Activated T-helper 2 cell treated with anti-CD3 and anti-CD28 coated beads, Interferon-gamma antibody, Interleukin-2, Interleukin-4, amounts not matched to agents 10 μg/mL and 5 μg/mL and 100 μg/mL, durations not matched to agents 14 hours and 24 hours and 36 hours (primary cell): Measurements from ENCODE around the gene CAMSAP3. TPM values are rescaled to one million over a fixed set of nuclear protein-coding genes. Genes with fewer than 3 reads are reported as not detected.

Source experiments
- DNase-seq: peaks from one replicate; pipeline ENCODE4 v3.0.0; 2021; ENCODE audit warnings: low spot score
- H3K27ac Mint-ChIP-seq: one replicate; pipeline ENCODE4 v1.8.0; 2021; ENCODE audit warnings: mixed read lengths
- H3K27me3 Mint-ChIP-seq: one replicate; pipeline ENCODE4 v1.8.0; 2021; ENCODE audit warnings: low read depth, mixed read lengths
- H3K36me3 Mint-ChIP-seq: one replicate; pipeline ENCODE4 v1.8.0; 2021; ENCODE audit warnings: low read depth, mixed read lengths
- H3K4me1 Mint-ChIP-seq: one replicate; pipeline ENCODE4 v1.8.0; 2021; ENCODE audit warnings: low read depth, mixed read lengths
- H3K4me3 Mint-ChIP-seq: one replicate; pipeline ENCODE4 v1.8.0; 2021; ENCODE audit warnings: low read depth, mild to moderate bottlenecking, moderate library complexity, mixed read lengths
- H3K9me3 Mint-ChIP-seq: one replicate; pipeline ENCODE4 v1.8.0; 2021; ENCODE audit warnings: mixed read lengths
- intact Hi-C: fragments of 100-400 bp; cut with micrococcal nuclease; formaldehyde crosslinking; loops from one replicate; pipeline ENCODE4 v1.15.1; 2023
- total RNA-seq: library from RNA; stranded (reverse); gene quantifications from 2 replicates; pipeline ENCODE4 v1.2.3, GENCODE V29; 2022

The CAMSAP3 gene
- total RNA-seq = 0.23 and 0.55 TPM in 2 replicates

- H3K9me3 Mint-ChIP-seq = no peaks in the 10 kb centered on the region
- peaks cover 30% of the 10 kb centered on the region for H3K27me3 Mint-ChIP-seq
- no peaks in the 10 kb centered on the region for H3K4me1 Mint-ChIP-seq
- DNase-seq = no peak
- intact Hi-C loops = no loop called here
- H3K36me3 Mint-ChIP-seq = no peaks in the 10 kb centered on the region
- no peak within 1 kb of the TSS for H3K27ac Mint-ChIP-seq
- peak within 1 kb of the TSS; percentile 45 for H3K4me3 Mint-ChIP-seq
These were observed at the start of gene CAMSAP3 for GRCh38 chr19:7595466-7596133. Gene CAMSAP3 (plus strand): TSS chr19:7595863. CDS start chr19:7596003, 140 bp downstream.

DNA sequence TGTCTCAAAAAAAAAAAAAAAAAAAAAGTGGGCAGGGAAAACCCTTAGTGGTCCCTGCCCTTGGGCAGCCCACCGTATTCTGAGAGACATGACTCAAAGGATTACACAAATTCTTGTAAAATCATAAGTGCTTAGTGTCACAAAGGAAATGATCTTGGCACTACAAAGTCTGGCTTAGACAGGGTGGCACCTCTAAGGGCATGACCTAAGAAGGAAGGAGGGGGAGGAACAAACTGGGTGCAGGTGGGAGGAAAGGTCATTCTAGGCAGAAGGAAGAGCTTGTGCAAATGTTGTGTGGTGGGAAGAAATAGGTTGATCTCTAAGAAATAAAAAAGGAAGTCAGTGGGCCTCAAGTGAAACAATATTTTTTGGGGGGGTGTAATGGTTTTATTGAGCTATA is 49.8 kb upstream of the CAMSAP3 start:
- peaks cover 13% of the 10 kb centered on the region for H3K4me1 Mint-ChIP-seq
- no peak for DNase-seq
- intact Hi-C loops = no loop called here
- no peaks in the 10 kb centered on the region for H3K9me3 Mint-ChIP-seq
- H3K4me3 Mint-ChIP-seq = peak overlapping the region; percentile 43
- H3K27ac Mint-ChIP-seq = peak overlapping the region; percentile 67
- no peaks in the 10 kb centered on the region for H3K27me3 Mint-ChIP-seq
- peaks cover 42% of the 10 kb centered on the region for H3K36me3 Mint-ChIP-seq

GRCh38 chr19:7547159-7547558 is 48.5 kb upstream of the CAMSAP3 start:
- Mint-ChIP-seq H3K27ac (no peak overlapping the region), H3K36me3 (peaks cover 42% of the 10 kb centered on the region), H3K4me3 (no peak overlapping the region), H3K27me3 (no peaks in the 10 kb centered on the region), H3K4me1 (peaks cover 13% of the 10 kb centered on the region), H3K9me3 (no peaks in the 10 kb centered on the region)
- intact Hi-C loops = no loop called here
- no peak for DNase-seq

DNA sequence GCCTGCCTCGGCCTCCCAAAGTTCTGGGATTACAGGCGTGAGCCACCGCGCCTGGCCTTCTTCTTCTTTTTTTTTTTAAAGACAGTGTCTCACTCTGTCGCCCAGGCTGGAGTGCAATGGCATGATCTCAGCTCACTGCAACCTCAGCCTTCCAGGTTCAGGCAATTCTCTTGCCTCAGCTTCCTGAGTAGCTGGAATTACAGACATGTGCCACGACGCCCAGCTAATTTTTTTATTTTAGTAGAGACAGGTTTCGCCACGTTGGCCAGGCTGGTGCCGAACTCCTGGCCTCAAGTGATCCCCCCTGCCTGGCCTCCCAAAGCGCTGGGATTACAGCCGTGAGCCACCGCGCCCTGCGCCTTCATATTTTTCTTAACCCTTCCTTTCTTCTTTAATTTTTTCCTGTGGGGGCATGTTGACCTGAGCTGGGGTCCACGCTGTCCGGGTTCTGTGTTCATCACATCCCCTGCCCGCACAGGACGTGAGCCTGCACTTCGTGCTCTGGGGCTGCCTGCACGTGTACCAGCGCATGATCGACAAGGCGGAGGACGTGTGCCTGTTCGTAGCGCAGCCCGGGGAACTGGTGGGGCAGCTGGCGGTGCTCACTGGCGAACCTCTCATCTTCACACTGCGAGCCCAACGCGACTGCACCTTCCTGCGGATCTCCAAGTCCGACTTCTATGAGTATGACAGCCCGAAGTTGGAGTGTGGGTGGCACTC is 46.1 kb upstream of the CAMSAP3 start:
- Mint-ChIP-seq H3K36me3 (peaks cover 46% of the 10 kb centered on the region), H3K27ac (no peak overlapping the region), H3K4me3 (no peak overlapping the region), H3K27me3 (no peaks in the 10 kb centered on the region), H3K4me1 (peaks cover 10% of the 10 kb centered on the region), H3K9me3 (no peaks in the 10 kb centered on the region)
- intact Hi-C loops = no loop called here
- no peak for DNase-seq

- no peaks in the 10 kb centered on the region for H3K9me3 Mint-ChIP-seq
- DNase-seq = no peak
- intact Hi-C loops = no loop called here
- peaks cover 47% of the 10 kb centered on the region for H3K36me3 Mint-ChIP-seq
- no peaks in the 10 kb centered on the region for H3K27me3 Mint-ChIP-seq
- H3K4me1 Mint-ChIP-seq = peaks cover 10% of the 10 kb centered on the region
- H3K4me3 Mint-ChIP-seq = no peak overlapping the region
- H3K27ac Mint-ChIP-seq = no peak overlapping the region
These were observed 45.4 kb upstream of the CAMSAP3 start for GRCh38 chr19:7550169-7550770.

DNA sequence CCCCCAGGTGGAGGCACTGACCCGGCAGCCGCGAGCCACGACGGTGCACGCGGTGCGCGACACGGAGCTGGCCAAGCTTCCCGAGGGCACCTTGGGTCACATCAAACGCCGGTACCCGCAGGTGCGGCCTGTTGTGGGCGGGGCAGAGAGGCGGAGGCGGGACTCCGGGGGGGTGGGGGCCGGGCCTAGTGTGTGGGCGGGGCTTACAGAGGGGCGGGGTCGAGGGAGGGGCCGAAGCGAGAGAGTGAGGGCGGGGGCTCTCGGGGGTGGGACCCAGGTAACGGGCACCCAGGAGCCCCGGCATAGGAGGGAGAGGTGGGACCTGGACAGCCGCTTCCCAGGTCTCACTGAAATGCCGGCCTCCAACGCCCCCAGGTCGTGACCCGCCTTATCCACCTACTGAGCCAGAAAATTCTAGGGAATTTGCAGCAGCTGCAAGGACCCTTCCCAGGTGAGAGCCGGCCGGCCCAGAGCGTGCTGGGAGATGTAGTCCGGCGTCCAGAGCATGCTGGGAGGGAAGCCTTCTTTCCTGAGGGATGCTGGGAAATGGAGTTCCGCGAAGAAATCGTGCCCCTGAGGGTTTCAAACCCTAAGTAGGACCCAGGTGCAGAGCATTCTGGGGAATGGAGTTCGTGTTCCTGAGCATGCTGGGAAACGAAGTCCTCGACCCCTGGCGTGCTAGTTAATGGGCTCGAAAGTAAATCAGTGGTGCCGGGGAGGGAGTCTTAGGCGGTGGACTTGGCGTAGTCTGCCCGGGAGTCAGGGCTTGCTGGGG is 44.5 kb upstream of the CAMSAP3 start:
- intact Hi-C loops = no loop called here
- H3K27me3 Mint-ChIP-seq = no peaks in the 10 kb centered on the region
- H3K4me3 Mint-ChIP-seq = no peak overlapping the region
- no peak for DNase-seq
- peaks cover 44% of the 10 kb centered on the region for H3K36me3 Mint-ChIP-seq
- H3K27ac Mint-ChIP-seq = no peak overlapping the region
- peaks cover 7% of the 10 kb centered on the region for H3K4me1 Mint-ChIP-seq
- no peaks in the 10 kb centered on the region for H3K9me3 Mint-ChIP-seq

DNA sequence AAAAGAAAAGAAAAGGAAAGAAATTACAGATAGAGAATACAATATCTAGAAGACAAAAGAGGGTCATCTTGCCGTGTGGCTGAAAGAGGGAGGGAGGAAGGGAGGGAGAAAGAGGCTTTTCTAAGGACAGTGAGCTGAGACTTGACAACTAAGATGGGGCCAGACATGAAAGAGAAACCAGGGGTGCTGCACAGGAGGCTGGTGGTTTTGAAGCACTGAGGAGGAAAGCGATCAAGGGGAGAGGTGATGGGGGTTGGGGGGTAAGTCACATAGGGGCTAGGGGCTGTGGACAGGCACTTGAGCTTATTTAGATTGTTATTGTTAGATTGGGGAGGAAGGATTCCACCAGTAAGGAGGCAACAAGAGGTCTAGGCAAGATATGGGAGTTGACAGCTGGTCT is 42.9 kb upstream of the CAMSAP3 start:
- Mint-ChIP-seq H3K27ac (no peak overlapping the region), H3K4me1 (peaks cover 3% of the 10 kb centered on the region), H3K36me3 (peaks cover 52% of the 10 kb centered on the region), H3K4me3 (no peak overlapping the region), H3K27me3 (no peaks in the 10 kb centered on the region), H3K9me3 (no peaks in the 10 kb centered on the region)
- no peak for DNase-seq
- intact Hi-C loops = no loop called here

DNA sequence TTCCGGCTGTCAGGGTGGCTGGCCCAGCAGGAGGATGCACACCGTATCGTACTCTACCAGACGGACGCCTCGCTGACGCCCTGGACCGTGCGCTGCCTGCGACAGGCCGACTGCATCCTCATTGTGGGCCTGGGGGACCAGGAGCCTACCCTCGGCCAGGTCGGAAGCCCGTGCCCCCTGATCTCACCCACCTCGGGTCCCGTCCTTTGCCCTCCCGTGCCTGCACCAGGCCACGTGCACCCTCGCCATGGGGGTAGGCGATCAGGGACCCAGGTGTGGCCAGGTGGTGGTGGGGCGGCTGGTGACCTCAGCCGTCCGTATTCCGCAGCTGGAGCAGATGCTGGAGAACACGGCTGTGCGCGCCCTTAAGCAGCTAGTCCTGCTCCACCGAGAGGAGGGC is 41.1 kb upstream of the CAMSAP3 start:
- H3K4me3 Mint-ChIP-seq = no peak overlapping the region
- intact Hi-C loops = no loop called here
- H3K27ac Mint-ChIP-seq = no peak overlapping the region
- H3K36me3 Mint-ChIP-seq = peaks cover 67% of the 10 kb centered on the region
- no peaks in the 10 kb centered on the region for H3K9me3 Mint-ChIP-seq
- peaks cover 3% of the 10 kb centered on the region for H3K4me1 Mint-ChIP-seq
- no peak for DNase-seq
- H3K27me3 Mint-ChIP-seq = no peaks in the 10 kb centered on the region

DNA sequence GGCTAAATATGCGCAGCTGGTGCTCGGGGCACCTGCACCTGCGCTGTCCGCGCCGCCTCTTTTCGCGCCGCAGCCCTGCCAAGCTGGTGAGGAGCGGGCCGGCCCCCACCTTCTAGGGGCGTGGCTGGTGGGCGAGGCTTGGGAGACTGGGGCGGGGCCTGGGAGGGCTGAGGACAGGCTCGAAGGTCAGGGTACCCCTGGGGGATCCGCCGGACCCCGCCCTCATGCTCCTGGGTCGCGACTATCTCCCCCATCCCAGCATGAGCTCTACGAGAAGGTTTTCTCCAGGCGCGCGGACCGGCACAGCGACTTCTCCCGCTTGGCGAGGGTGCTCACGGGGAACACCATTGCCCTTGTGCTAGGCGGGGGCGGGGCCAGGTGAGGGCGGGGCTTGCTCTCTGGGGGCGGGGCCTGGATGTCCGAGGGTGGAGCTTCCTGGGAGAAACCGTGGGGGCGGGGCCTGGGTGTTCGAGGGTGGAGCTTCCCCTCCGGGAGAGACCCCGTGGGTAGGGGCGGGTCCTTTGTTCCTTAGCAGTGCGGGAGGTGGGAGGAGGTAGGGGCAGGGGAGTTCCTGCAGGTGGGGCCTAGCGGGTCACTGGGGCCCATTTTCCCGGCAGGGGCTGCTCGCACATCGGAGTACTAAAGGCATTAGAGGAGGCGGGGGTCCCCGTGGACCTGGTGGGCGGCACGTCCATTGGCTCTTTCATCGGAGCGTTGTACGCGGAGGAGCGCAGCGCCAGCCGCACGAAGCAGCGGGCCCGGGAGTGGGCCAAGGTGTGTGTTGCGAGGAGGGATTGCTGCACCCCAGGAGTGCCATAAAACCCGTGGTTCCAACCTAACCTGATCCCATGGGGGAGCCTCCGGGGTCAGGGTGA is 40.4 kb upstream of the CAMSAP3 start:
- H3K4me3 Mint-ChIP-seq = no peak overlapping the region
- DNase-seq = no peak
- no peaks in the 10 kb centered on the region for H3K27me3 Mint-ChIP-seq
- no peak overlapping the region for H3K27ac Mint-ChIP-seq
- peaks cover 62% of the 10 kb centered on the region for H3K36me3 Mint-ChIP-seq
- peaks cover 3% of the 10 kb centered on the region for H3K4me1 Mint-ChIP-seq
- intact Hi-C loops = no loop called here
- no peaks in the 10 kb centered on the region for H3K9me3 Mint-ChIP-seq

DNA sequence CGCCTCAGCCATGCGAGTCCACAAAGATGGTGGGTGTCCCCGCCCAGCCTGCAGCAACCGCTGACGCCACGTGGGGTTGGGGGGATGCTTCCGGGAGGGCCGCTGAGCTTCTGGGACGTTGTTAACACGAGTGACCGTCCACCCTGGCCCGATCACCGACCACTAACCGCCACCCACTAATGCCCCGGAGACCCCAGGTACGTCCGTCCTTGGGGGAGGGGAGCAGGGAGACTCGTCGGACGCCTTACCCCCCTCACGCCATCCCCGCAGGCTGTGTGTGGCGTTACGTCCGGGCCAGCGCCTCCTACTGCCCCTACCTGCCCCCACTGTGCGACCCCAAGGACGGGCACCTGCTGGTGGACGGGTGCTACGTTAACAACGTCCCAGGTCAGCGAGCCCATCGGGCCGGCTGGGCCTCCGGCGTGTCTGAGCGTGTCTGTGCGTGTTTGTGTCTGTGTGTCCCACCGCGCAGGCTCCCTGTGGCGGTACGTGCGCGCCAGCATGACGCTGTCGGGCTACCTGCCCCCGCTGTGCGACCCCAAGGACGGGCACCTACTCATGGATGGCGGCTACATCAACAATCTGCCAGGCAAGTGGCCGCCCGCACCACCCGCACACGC is 38.9 kb upstream of the CAMSAP3 start:
- Mint-ChIP-seq H3K4me1 (peaks cover 3% of the 10 kb centered on the region), H3K9me3 (no peaks in the 10 kb centered on the region), H3K36me3 (peaks cover 52% of the 10 kb centered on the region), H3K27me3 (no peaks in the 10 kb centered on the region), H3K27ac (no peak overlapping the region), H3K4me3 (no peak overlapping the region)
- DNase-seq = no peak
- intact Hi-C loops = no loop called here

GRCh38 chr19:7558667-7559066 is 37.0 kb upstream of the CAMSAP3 start:
- Mint-ChIP-seq H3K4me3 (no peak overlapping the region), H3K4me1 (no peaks in the 10 kb centered on the region), H3K36me3 (peaks cover 45% of the 10 kb centered on the region), H3K27ac (no peak overlapping the region), H3K9me3 (no peaks in the 10 kb centered on the region), H3K27me3 (no peaks in the 10 kb centered on the region)
- intact Hi-C loops = no loop called here
- no peak for DNase-seq

- peaks cover 44% of the 10 kb centered on the region for H3K36me3 Mint-ChIP-seq
- intact Hi-C loops = no loop called here
These were observed 36.6 kb upstream of the CAMSAP3 start for GRCh38 chr19:7559102-7559501.

More at GRCh38 chr19:7559102-7559501, 36.6 kb upstream of the CAMSAP3 start:
- no peak overlapping the region for H3K27ac Mint-ChIP-seq
- no peak overlapping the region for H3K4me3 Mint-ChIP-seq
- H3K4me1 Mint-ChIP-seq = no peaks in the 10 kb centered on the region
- no peak for DNase-seq
- H3K9me3 Mint-ChIP-seq = no peaks in the 10 kb centered on the region
- H3K27me3 Mint-ChIP-seq = no peaks in the 10 kb centered on the region
